ENCODE data around the gene TXNDC5.

DNA sequence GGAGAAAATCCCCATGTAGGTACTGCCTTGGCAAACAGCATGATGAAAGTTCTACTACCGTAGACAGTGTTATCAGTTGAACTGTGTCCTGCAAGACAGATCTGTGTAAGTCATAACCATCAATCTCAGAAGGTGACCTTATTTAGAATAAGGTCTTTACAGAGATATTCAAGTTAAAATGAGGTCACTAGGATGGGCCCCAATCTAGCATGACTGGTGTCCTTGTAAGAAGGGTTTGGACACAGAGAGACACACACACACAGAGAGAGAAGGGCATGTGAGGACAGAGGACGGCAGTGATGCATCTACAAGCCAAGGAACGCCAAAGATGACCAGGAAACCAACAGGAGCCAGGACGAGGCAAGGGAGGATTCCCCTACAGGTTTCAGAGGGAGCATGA, 8.8 kb downstream of the TXNDC5 start:
- TF ChIP-seq BHLHE40 (IDR thresholded peaks at IDR 0.05; ENCODE audit: borderline replicate concordance), result no peak
- TF ChIP-seq SUZ12 (IDR thresholded peaks at IDR 0.05), result no peak
- no peak for TF ChIP-seq ELF4 (IDR thresholded peaks at IDR 0.05)
- TF ChIP-seq FOXM1 (IDR thresholded peaks at IDR 0.05; ENCODE audit: borderline replicate concordance), result no peak
- no peak for TF ChIP-seq HDGF (IDR thresholded peaks at IDR 0.05; ENCODE audit: borderline replicate concordance)
- TF ChIP-seq SP1 (IDR thresholded peaks at IDR 0.05), result no peak
